GM12865 (cell line): ENCODE results near the gene CH25H.

Experiments used
- DNase-seq: peaks from one replicate; pipeline ENCODE4 v3.0.0; 2010; ENCODE audit warnings: low read depth
- H3K4me3 ChIP-seq: 2 replicates; pipeline ENCODE4 v1.5.1; 2011; ENCODE audit warnings: mild to moderate bottlenecking, low read depth, low read length, control low read depth
- TF ChIP-seq, protein P1 (sequence below): IDR thresholded peaks from 2 replicates; pipeline ENCODE4 v1.5.1; 2011; ENCODE audit warnings: low read length, control low read depth, low read depth, inconsistent platforms; ENCODE audit not compliant: insufficient read depth; ENCODE audit errors: missing control alignments

CH25H gene

DNA sequence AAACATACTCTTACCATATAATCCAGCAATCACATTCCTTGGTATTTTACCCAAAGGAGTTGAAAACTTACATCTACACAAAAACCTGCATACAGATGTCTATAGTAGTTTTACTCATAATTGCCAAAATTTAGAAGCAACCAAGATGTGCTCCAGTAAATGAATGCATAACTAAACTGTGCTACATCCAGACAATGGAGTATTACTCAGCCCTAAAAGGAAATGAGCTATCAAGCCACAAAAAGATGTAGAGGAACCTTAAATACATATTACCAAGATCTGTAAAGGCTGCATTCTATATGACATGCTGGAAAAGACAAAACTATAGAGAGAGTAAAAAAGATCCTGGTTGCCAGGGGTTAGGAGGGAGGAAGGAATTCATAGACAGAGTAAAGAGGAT, 21.8 kb upstream of the CH25H start:
- TF ChIP-seq, protein P1, sequence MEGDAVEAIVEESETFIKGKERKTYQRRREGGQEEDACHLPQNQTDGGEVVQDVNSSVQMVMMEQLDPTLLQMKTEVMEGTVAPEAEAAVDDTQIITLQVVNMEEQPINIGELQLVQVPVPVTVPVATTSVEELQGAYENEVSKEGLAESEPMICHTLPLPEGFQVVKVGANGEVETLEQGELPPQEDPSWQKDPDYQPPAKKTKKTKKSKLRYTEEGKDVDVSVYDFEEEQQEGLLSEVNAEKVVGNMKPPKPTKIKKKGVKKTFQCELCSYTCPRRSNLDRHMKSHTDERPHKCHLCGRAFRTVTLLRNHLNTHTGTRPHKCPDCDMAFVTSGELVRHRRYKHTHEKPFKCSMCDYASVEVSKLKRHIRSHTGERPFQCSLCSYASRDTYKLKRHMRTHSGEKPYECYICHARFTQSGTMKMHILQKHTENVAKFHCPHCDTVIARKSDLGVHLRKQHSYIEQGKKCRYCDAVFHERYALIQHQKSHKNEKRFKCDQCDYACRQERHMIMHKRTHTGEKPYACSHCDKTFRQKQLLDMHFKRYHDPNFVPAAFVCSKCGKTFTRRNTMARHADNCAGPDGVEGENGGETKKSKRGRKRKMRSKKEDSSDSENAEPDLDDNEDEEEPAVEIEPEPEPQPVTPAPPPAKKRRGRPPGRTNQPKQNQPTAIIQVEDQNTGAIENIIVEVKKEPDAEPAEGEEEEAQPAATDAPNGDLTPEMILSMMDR: no peak
- no peak overlapping the region for H3K4me3 ChIP-seq
- no peak for DNase-seq

DNA sequence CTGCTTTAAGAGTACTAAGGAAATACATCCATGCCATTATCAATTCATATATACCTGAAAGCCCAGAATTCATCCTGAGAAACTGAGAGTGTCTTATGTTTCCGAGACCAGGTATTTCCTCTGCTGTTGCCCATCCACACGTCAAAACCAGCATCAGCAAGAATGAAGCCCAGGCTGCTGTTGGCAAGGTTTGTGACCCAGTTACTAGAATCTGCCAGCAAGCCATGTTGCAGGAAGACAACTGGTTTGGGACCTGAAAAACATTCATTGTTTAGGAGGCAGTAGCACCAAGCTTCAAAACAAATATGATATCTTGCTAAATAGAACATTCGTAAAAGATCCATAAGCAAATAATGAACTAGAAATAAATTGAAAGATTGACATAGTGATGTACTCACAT, 21.0 kb upstream of the CH25H start:
- no peak overlapping the region for H3K4me3 ChIP-seq
- TF ChIP-seq, protein P1: no peak
- no peak for DNase-seq

- H3K4me3 ChIP-seq: no peak overlapping the region
- DNase-seq: no peak
- TF ChIP-seq, protein P1: no peak
Observed at GRCh38 chr10:89226891-89227290, 19.8 kb upstream of the CH25H start.

DNA sequence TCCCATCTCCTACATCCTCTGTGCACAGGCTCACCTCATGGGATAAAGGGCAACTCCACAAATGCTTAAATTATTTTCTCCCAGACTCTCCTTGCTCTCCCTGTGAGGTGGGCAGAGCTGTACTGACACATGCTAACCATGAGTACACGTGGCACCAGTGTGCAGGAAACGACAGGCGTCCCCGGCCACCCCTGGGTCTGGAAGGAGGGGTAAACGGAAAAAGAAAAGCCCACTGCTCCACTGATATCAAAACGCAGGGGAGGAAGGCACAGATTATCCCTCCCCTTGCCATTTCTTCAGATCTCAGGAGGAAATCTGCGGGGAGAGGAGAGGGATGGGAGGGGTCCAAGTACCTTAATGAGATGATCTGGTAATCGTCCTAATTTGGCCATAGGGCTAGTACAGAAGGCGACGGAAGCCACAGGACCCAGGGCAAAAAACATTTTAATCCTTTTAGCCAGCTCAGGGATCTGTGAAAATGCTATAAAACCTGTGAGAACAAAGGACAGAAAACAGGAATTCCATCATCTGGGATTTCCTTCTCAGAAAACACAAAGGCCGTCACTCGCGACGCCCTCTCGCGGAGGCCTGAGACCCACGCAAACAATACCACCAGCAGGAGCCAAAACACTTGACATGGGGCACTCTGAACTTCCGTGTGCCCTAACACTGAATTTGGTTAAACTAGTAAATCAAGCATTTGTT, 17.8 kb upstream of the CH25H start:
- no peak for DNase-seq
- no peak overlapping the region for H3K4me3 ChIP-seq
- TF ChIP-seq, protein P1: no peak

DNA sequence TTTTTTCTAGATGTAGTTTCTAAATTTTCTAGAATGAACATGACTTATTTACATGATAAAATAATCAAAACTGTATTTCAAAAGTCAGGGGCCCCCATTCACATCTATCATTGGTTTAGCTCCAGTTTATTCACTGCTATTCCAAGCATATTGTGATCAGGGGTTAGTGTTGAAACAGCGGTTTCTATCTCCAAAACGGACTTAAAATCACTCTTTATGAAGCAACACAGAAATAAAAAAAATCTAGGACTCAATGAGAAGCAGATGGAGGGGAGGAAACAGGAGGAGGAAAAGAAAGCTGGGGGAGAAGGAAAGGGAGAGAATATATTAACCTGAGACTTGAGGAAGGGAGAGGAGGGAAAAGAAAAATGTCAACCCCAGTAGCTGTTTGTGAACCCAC, 14.8 kb upstream of the CH25H start:
- TF ChIP-seq, protein P1: no peak
- no peak overlapping the region for H3K4me3 ChIP-seq
- no peak for DNase-seq

DNA sequence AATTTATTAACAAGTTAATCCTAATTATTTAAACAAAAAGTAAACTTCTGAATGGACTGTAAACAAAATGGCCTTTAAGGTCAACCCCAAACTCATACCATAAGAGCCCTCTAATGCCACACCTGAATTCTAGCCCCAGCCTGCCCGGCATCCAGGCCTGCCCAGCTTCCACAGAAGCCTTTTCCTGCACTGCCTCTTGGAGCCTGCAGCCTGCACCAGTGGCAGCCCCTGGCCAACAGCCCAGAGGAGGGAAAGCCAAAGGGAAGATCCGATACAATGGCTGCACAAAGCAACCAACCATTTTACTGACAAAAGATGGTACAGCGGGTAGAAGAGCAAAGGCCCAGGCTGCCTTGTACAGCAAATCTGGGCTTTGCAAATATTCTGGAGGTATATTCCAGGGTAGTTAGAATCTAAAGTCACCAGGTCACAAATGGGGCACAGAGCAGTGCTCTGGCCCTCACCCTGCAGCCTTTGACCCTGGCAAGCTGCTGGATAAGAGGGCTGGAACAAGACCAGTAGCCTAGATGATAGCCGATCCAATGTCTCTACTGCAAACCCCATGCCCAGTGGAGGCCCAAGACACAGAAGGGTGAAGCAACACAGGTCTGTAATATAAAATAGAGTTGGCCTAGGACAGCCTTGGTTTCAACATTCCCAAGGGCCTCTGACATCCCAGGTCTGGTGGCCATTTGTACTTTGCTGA, 12.5 kb upstream of the CH25H start:
- TF ChIP-seq, protein P1: no peak
- DNase-seq: no peak
- H3K4me3 ChIP-seq: no peak overlapping the region
